Neural progenitor cell (in vitro differentiated cells): ENCODE measurements around the gene C22orf15. TPM values are rescaled to one million over a fixed set of nuclear protein-coding genes. Genes with fewer than 3 reads are reported as not detected.

Source experiments
- DNase-seq: peaks from one replicate; pipeline ENCODE4 v3.0.0-alpha.2; 2016; ENCODE audit warnings: low spot score
- H2AFZ ChIP-seq: fragments of 200-600 bp; sonication (generic); replicated peaks from 2 replicates; pipeline ENCODE4 v1.6.1; 2016; ENCODE audit warnings: antibody characterized with exemption
- H3F3A ChIP-seq: fragments of 200-600 bp; sonication (generic); 2 replicates; pipeline ENCODE4 v1.6.1; 2016; ENCODE audit warnings: antibody characterized with exemption, low read depth
- H3K27ac ChIP-seq: fragments of 200-600 bp; sonication (generic); 2 replicates; pipeline ENCODE4 v1.5.1; 2016; ENCODE audit warnings: mild to moderate bottlenecking
- H3K27me3 ChIP-seq: fragments of 200-600 bp; sonication (generic); 2 replicates; pipeline ENCODE4 v1.6.1; 2016; ENCODE audit warnings: mild to moderate bottlenecking, moderate library complexity
- H3K36me3 ChIP-seq: fragments of 200-600 bp; sonication (generic); 2 replicates; pipeline ENCODE4 v1.5.1; 2016
- H3K4me1 ChIP-seq: fragments of 200-600 bp; sonication (generic); 2 replicates; pipeline ENCODE4 v1.6.1; 2016; ENCODE audit warnings: mixed run types
- H3K4me2 ChIP-seq: fragments of 200-600 bp; sonication (generic); 2 replicates; pipeline ENCODE4 v1.6.1; 2016
- H3K4me3 ChIP-seq: fragments of 200-600 bp; sonication (generic); 2 replicates; pipeline ENCODE4 v1.5.1; 2016
- H3K79me2 ChIP-seq: fragments of 200-600 bp; sonication (generic); 2 replicates; pipeline ENCODE4 v1.6.1; 2016; ENCODE audit warnings: low read depth
- H3K9ac ChIP-seq: fragments of 200-600 bp; sonication (generic); 2 replicates; pipeline ENCODE4 v1.6.1; 2016
- H3K9me3 ChIP-seq: fragments of 200-600 bp; sonication (generic); 2 replicates; pipeline ENCODE4 v1.5.1; 2016; ENCODE audit warnings: low read depth
- H4K20me1 ChIP-seq: fragments of 200-600 bp; sonication (generic); 2 replicates; pipeline ENCODE4 v1.6.1; 2016; ENCODE audit warnings: low read depth
- H3K27ac Mint-ChIP-seq: 3 replicates; pipeline ENCODE4 v1.8.0; 2021; ENCODE audit warnings: mixed read lengths
- H3K27me3 Mint-ChIP-seq: 2 replicates; pipeline ENCODE4 v1.8.0; 2022; ENCODE audit warnings: low read depth, mild to moderate bottlenecking, inconsistent platforms, moderate library complexity, mixed read lengths; ENCODE audit not compliant: insufficient read depth
- H3K36me3 Mint-ChIP-seq: 3 replicates; pipeline ENCODE4 v1.8.0; 2021; ENCODE audit warnings: mixed read lengths
- H3K4me1 Mint-ChIP-seq: 3 replicates; pipeline ENCODE4 v1.8.0; 2021; ENCODE audit warnings: mixed read lengths
- H3K4me3 Mint-ChIP-seq: 3 replicates; pipeline ENCODE4 v1.8.0; 2021; ENCODE audit warnings: mild to moderate bottlenecking, moderate library complexity, mixed read lengths
- H3K9me3 Mint-ChIP-seq: 3 replicates; pipeline ENCODE4 v1.8.0; 2020; ENCODE audit warnings: mixed read lengths
- EZH2 ChIP-seq: fragments of 200-600 bp; sonication (generic); IDR thresholded peaks from 2 replicates; pipeline ENCODE4 v1.6.1; 2017; ENCODE audit warnings: antibody characterized with exemption, mild to moderate bottlenecking, moderate library complexity
- EZH2phosphoT487 ChIP-seq: fragments of 200-600 bp; sonication (generic); IDR thresholded peaks from 2 replicates; pipeline ENCODE4 v1.6.1; 2017; ENCODE audit warnings: antibody characterized with exemption
- total RNA-seq: library from RNA; depleted of rRNA; stranded (reverse); fragments of >200 nt; gene quantifications from 2 replicates; pipeline ENCODE4 v1.2.3, GENCODE V29; 2015; ENCODE audit warnings: low replicate concordance
- TF ChIP-seq, protein P1 (sequence below): fragments of 200-600 bp; sonication (generic); IDR thresholded peaks from 2 replicates; pipeline ENCODE4 v1.5.1; 2017; ENCODE audit warnings: antibody characterized with exemption, mild to moderate bottlenecking

C22orf15 gene
- total RNA-seq, 1 donor from 2014 or later, result 0.56 TPM

DNA sequence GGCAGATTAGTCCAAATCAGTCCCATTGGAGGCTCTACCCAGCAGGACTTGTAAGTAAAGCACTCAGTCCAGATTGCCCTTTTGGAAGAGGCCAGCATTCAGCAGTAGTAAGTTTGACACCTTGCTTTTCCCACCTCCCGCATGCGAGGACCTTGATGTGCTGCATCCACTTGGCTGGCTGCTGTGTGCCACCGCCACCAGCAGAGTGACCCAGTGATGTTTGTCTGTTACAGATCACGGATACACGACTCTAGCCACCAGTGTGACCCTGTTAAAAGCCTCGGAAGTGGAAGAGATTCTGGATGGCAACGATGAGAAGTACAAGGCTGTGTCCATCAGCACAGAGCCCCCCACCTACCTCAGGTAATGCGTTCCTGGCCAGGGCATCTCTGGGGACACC is 30.5 kb downstream of the C22orf15 start:
- Mint-ChIP-seq H3K27ac (no peak overlapping the region), H3K9me3 (no peaks in the 10 kb centered on the region), H3K36me3 (peaks cover 32% of the 10 kb centered on the region), H3K4me1 (peaks cover 12% of the 10 kb centered on the region), H3K27me3 (no peaks in the 10 kb centered on the region), H3K4me3 (no peak overlapping the region)
- H4K20me1 ChIP-seq, result peaks cover 54% of the 10 kb centered on the region
- no peak overlapping the region for H3K27ac ChIP-seq
- no peak overlapping the region for H2AFZ ChIP-seq
- TF ChIP-seq EZH2, result no peak
- peaks cover 13% of the 10 kb centered on the region for H3K4me1 ChIP-seq
- no peak overlapping the region for H3K4me2 ChIP-seq
- DNase-seq, result no peak
- H3K9me3 ChIP-seq, result no peaks in the 10 kb centered on the region
- no peaks in the 10 kb centered on the region for H3F3A ChIP-seq
- no peaks in the 10 kb centered on the region for H3K27me3 ChIP-seq
- H3K36me3 ChIP-seq, result no peaks in the 10 kb centered on the region
- no peak overlapping the region for H3K4me3 ChIP-seq
- peaks cover 57% of the 10 kb centered on the region for H3K79me2 ChIP-seq
- no peak overlapping the region for H3K9ac ChIP-seq

DNA sequence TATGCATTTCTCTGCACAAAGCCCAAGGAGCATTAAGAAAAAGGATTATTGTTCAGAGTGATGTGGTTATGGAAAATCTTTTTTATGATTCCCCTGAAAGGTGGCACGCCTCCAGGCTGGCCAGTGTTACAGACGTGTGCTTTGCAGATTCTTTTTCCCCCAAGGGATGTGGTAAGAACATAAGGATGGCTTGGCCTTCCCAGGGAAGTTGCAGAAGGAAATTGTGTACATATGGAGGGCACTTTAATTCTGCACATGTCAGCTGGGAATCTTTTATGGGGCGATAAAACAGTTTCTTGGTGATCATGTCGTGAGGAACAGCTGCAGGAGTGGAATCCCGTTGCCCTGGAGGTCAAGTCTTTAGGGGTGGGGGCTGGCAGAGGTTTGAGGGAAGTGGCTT is 33.7 kb downstream of the C22orf15 start:
- H3K27ac Mint-ChIP-seq, result no peak overlapping the region
- peaks cover 2% of the 10 kb centered on the region for H3K27me3 Mint-ChIP-seq
- no peak overlapping the region for H3K4me2 ChIP-seq
- H3K4me3 ChIP-seq, result no peak overlapping the region
- H3F3A ChIP-seq, result no peaks in the 10 kb centered on the region
- peaks cover 26% of the 10 kb centered on the region for H3K79me2 ChIP-seq
- H3K36me3 ChIP-seq, result no peaks in the 10 kb centered on the region
- no peaks in the 10 kb centered on the region for H3K4me1 ChIP-seq
- no peak overlapping the region for H3K4me3 Mint-ChIP-seq
- no peak overlapping the region for H3K27ac ChIP-seq
- TF ChIP-seq EZH2 (no peak), EZH2phosphoT487 (no peak)
- TF ChIP-seq, protein P1, sequence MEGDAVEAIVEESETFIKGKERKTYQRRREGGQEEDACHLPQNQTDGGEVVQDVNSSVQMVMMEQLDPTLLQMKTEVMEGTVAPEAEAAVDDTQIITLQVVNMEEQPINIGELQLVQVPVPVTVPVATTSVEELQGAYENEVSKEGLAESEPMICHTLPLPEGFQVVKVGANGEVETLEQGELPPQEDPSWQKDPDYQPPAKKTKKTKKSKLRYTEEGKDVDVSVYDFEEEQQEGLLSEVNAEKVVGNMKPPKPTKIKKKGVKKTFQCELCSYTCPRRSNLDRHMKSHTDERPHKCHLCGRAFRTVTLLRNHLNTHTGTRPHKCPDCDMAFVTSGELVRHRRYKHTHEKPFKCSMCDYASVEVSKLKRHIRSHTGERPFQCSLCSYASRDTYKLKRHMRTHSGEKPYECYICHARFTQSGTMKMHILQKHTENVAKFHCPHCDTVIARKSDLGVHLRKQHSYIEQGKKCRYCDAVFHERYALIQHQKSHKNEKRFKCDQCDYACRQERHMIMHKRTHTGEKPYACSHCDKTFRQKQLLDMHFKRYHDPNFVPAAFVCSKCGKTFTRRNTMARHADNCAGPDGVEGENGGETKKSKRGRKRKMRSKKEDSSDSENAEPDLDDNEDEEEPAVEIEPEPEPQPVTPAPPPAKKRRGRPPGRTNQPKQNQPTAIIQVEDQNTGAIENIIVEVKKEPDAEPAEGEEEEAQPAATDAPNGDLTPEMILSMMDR, result no peak
- H3K9me3 Mint-ChIP-seq, result no peaks in the 10 kb centered on the region
- H3K4me1 Mint-ChIP-seq, result no peaks in the 10 kb centered on the region
- H3K9ac ChIP-seq, result no peak overlapping the region
- peaks cover 42% of the 10 kb centered on the region for H3K36me3 Mint-ChIP-seq
- no peak overlapping the region for H2AFZ ChIP-seq
- no peaks in the 10 kb centered on the region for H3K9me3 ChIP-seq
- no peaks in the 10 kb centered on the region for H3K27me3 ChIP-seq
- no peak for DNase-seq
- peaks cover 23% of the 10 kb centered on the region for H4K20me1 ChIP-seq

DNA sequence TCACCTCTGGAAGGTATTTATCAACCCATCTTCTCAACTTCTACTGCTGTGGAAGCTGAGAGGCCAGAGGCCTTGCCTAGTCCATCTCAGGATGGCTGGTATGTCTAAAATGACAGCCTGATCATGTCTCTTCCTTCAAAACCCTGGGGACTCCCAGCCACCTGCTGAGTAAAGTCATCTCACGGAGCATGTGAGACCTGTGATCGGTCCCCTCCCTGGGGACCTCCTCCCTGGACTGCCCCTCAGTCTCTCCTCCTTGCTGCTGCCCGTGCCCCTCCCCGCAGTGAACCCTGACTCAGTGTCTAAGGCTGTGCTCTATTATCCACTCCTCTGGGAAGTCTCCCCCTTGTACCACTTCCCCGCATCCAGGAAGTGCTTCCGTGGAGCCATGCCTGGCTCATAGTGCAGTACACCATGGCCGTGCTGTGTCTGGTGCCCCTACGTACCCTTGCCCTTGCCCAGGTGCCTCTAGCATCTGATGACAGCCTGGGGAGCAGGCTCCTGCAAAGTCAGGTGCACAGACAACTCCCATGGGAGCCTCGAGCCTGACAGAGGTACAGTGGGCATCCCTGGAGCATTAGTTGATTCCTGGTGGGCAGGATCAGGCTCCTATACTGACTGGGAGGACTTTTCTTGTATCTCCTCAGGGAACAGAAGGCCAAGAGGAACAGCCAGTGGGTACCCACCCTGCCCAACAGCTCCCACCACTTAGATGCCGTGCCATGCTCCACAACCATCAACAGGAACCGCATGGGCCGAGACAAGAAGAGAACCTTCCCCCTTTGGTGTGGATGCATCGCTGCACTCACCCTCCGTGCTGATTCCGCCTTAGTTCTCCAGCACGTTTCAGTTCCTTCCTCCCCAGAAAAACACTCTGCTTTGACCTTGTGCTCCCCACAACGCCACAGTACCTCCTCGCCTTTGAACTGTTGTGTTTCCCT is 37.8 kb downstream of the C22orf15 start:
- no peak overlapping the region for H3K4me3 ChIP-seq
- no peak overlapping the region for H2AFZ ChIP-seq
- Mint-ChIP-seq H3K4me1 (no peaks in the 10 kb centered on the region), H3K4me3 (no peak overlapping the region), H3K27me3 (peaks cover 2% of the 10 kb centered on the region), H3K9me3 (no peaks in the 10 kb centered on the region), H3K27ac (peak overlapping the region; percentile 57), H3K36me3 (peaks cover 50% of the 10 kb centered on the region)
- no peak overlapping the region for H3K4me2 ChIP-seq
- DNase-seq, result no peak
- H3K4me1 ChIP-seq, result no peaks in the 10 kb centered on the region
- no peaks in the 10 kb centered on the region for H3F3A ChIP-seq
- no peaks in the 10 kb centered on the region for H3K9me3 ChIP-seq
- TF ChIP-seq EZH2phosphoT487 (no peak), EZH2 (no peak)
- TF ChIP-seq, protein P1, result no peak
- H3K27ac ChIP-seq, result no peak overlapping the region
- no peaks in the 10 kb centered on the region for H3K27me3 ChIP-seq
- peaks cover 8% of the 10 kb centered on the region for H3K36me3 ChIP-seq
- no peak overlapping the region for H3K9ac ChIP-seq
- peaks cover 2% of the 10 kb centered on the region for H4K20me1 ChIP-seq
- H3K79me2 ChIP-seq, result peaks cover 5% of the 10 kb centered on the region

DNA sequence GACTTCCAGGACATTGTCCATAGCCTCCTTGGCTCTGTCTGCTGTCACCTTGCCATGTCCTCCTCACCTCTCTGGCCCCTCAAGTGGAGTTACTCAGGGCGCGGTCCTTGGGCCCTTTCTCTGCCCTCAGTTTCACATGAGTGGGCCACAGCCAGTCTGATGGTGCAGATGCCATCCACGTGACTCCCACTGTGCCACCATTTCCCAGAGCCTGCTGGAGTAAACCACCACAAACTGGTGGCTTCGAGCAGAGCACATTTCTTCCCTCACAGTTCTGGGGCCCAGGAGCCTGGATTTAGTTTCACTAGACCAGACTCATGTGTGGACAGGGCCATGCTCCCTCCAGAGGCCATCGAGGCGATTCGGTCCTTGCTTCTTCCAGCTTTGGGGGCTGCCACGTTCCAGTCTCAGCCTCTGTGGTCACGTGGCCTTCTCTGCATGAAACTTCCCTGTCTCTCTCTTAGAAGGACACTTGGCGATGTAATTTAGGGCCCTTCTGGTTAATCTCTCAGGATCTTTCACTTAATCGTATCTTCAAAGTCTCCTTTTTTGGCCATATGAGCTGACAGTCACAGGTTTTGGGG is 38.5 kb downstream of the C22orf15 start:
- Mint-ChIP-seq H3K36me3 (peaks cover 53% of the 10 kb centered on the region), H3K27ac (peak overlapping the region; percentile 42), H3K4me3 (no peak overlapping the region), H3K4me1 (no peaks in the 10 kb centered on the region), H3K9me3 (no peaks in the 10 kb centered on the region), H3K27me3 (peaks cover 2% of the 10 kb centered on the region)
- H3K27ac ChIP-seq, result no peak overlapping the region
- DNase-seq, result no peak
- TF ChIP-seq EZH2phosphoT487 (no peak), EZH2 (no peak)
- TF ChIP-seq, protein P1, result no peak
- H3F3A ChIP-seq, result no peaks in the 10 kb centered on the region
- H3K36me3 ChIP-seq, result peaks cover 8% of the 10 kb centered on the region
- H2AFZ ChIP-seq, result no peak overlapping the region
- H3K79me2 ChIP-seq, result peaks cover 5% of the 10 kb centered on the region
- H4K20me1 ChIP-seq, result peaks cover 2% of the 10 kb centered on the region
- H3K4me2 ChIP-seq, result no peak overlapping the region
- H3K4me3 ChIP-seq, result no peak overlapping the region
- H3K9me3 ChIP-seq, result no peaks in the 10 kb centered on the region
- no peaks in the 10 kb centered on the region for H3K4me1 ChIP-seq
- H3K9ac ChIP-seq, result no peak overlapping the region
- H3K27me3 ChIP-seq, result no peaks in the 10 kb centered on the region
